Inflammatory macrophage treated with lipopolysaccharide for 4 hours (primary cell): ENCODE data around the gene FAIM2.
A peak's percentile ranks its signal among the peaks of the same experiment; 100 is the strongest.

ENCODE experiments used
- DNase-seq: peaks from one replicate; pipeline ENCODE4 v3.0.0-alpha.2; 2020

Gene FAIM2

GRCh38 chr12:49903700-49904423 lies at the start of gene FAIM2:
TSS of gene FAIM2 (minus strand) at chr12:49903900. CDS start at chr12:49903792, 108 bp downstream.
- DNase-seq: no peak

- DNase-seq: no peak
Observed at GRCh38 chr12:49953151-49953550, 49.5 kb upstream of the FAIM2 start.

GRCh38 chr12:49952391-49953055 lies 48.8 kb upstream of the FAIM2 start:
- DNase-seq: peak; percentile 70

GRCh38 chr12:49951411-49952240 lies 47.9 kb upstream of the FAIM2 start:
- DNase-seq: no peak

GRCh38 chr12:49950273-49951251 lies 46.9 kb upstream of the FAIM2 start, which contains the start of gene AQP2:
TSS of gene AQP2 (plus strand) at chr12:49950737. CDS start at chr12:49950831, 94 bp downstream.
- DNase-seq: no peak

GRCh38 chr12:49949866-49950265 lies 46.2 kb upstream of the FAIM2 start:
- DNase-seq: no peak

GRCh38 chr12:49948866-49949845 lies 45.5 kb upstream of the FAIM2 start:
- DNase-seq: peak; percentile 87

GRCh38 chr12:49947593-49948226 lies 44.0 kb upstream of the FAIM2 start:
- DNase-seq: no peak

GRCh38 chr12:49946497-49946896 lies 42.8 kb upstream of the FAIM2 start:
- no peak for DNase-seq

GRCh38 chr12:49946086-49946485 lies 42.4 kb upstream of the FAIM2 start:
- DNase-seq: no peak

GRCh38 chr12:49945394-49946080 lies 41.8 kb upstream of the FAIM2 start:
- peak; percentile 78 for DNase-seq

GRCh38 chr12:49944718-49945117 lies 41.0 kb upstream of the FAIM2 start:
- DNase-seq: no peak

GRCh38 chr12:49944046-49944445 lies 40.3 kb upstream of the FAIM2 start:
- DNase-seq: no peak

- DNase-seq: no peak
Observed at GRCh38 chr12:49943625-49943960, 39.9 kb upstream of the FAIM2 start.

- no peak for DNase-seq
Observed at GRCh38 chr12:49942921-49943624, 39.4 kb upstream of the FAIM2 start.

GRCh38 chr12:49942512-49942893 lies 38.8 kb upstream of the FAIM2 start:
- no peak for DNase-seq

GRCh38 chr12:49941556-49942511 lies 38.1 kb upstream of the FAIM2 start:
- no peak for DNase-seq

GRCh38 chr12:49939707-49940106 lies 36.0 kb upstream of the FAIM2 start:
- DNase-seq: no peak
